GM12891 (cell line): ENCODE results near the gene TAF11L2. TPM values are rescaled to one million over a fixed set of nuclear protein-coding genes. Genes with fewer than 3 reads are reported as not detected.
A peak's percentile ranks its signal among the peaks of the same experiment; 100 is the strongest.
"Not testable (repeated sequence)": the region's sequence is repeated elsewhere in the genome, so short reads cannot be mapped to it uniquely, and the experiment has no call there.

Experiments
- DNase-seq: peaks from one replicate; pipeline ENCODE4 v3.0.0; 2011; ENCODE audit warnings: low spot score; ENCODE audit not compliant: insufficient read length
- FAIRE-seq: peaks from 2 replicates; lab custom pipeline; 2011; peaks lifted over from hg19 to GRCh38; lab: Jason Lieb, UNC
- PAX5 ChIP-seq: IDR thresholded peaks from 2 replicates; pipeline ENCODE4 v1.6.1; 2011; ENCODE audit warnings: low read length, moderate library complexity, mild to moderate bottlenecking; ENCODE audit not compliant: insufficient read depth, severe bottlenecking
- POLR2A ChIP-seq: IDR thresholded peaks from 2 replicates; pipeline ENCODE4 v1.6.1; 2011; ENCODE audit warnings: low read depth, low read length, control low read depth
- POLR2AphosphoS5 ChIP-seq: IDR thresholded peaks from 2 replicates; pipeline ENCODE4 v1.6.1; 2011; ENCODE audit warnings: low read depth, low read length, control low read depth
- POU2F2 ChIP-seq: IDR thresholded peaks from 2 replicates; pipeline ENCODE4 v1.6.1; 2011; ENCODE audit warnings: low read depth, mild to moderate bottlenecking, control low read depth, low read length, moderate library complexity
- SPI1 ChIP-seq: IDR thresholded peaks from 2 replicates; pipeline ENCODE4 v1.6.1; 2011; ENCODE audit warnings: low read depth, low read length, control low read depth
- TAF1 ChIP-seq: IDR thresholded peaks from 2 replicates; pipeline ENCODE4 v1.6.1; 2011; ENCODE audit warnings: low read depth, low read length, control low read depth
- polyA plus RNA-seq: library from polyadenylated mRNA; unstranded; fragments of >200 nt; gene quantifications from one replicate; pipeline ENCODE4 v1.2.1, GENCODE V29; 2012; ENCODE audit warnings: low read depth, missing spikeins, inconsistent platforms; ENCODE audit not compliant: missing spikeins

Gene TAF11L2
- not detected for polyA plus RNA-seq

DNA sequence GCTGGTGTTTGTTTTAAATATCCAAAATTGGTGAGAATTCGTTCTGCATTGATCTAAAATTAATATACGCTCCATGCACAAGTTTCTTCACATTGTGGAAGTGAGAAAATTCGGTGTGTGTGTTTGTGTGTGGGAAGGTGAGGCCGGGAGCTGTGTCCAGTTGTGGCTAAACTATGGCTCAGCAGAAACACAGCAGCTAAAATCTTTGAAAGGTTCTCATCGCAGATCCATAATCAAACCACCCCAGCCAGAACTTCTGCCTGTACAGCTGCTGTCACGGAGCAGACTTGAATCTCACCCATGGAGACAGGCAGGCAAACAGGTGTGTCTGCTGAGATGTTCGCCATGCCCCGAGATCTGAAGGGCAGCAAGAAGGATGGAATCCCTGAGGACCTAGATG lies at the start of gene TAF11L2:
TAF11L2 (plus strand) TSS at position 301 of the 400 bp plus-strand sequence.
- FAIRE-seq, DNase-seq: not testable (repeated sequence)

DNA sequence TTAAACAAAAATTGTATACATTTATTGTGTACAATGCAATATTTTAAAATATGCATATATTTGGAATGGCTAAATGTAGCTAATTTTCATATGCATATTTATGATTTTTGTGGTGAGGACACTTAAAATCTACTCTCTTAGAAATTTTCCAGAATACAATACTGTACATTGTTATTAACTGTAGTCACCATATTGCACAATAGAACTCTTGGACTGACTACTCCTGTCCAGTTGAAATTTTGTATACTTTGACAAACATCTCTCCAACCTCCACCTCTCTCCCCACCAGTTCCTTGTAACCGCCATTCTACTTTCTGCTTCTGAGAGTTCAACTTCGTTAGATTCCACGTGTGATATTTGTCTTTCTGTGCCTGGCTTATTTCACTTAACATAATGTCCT lies 49.2 kb upstream of the TAF11L2 start:
- TF ChIP-seq SPI1 (no peak), POLR2A (no peak), PAX5 (no peak), POU2F2 (no peak), TAF1 (no peak), POLR2AphosphoS5 (no peak)
- FAIRE-seq (no peak), DNase-seq (no peak)

DNA sequence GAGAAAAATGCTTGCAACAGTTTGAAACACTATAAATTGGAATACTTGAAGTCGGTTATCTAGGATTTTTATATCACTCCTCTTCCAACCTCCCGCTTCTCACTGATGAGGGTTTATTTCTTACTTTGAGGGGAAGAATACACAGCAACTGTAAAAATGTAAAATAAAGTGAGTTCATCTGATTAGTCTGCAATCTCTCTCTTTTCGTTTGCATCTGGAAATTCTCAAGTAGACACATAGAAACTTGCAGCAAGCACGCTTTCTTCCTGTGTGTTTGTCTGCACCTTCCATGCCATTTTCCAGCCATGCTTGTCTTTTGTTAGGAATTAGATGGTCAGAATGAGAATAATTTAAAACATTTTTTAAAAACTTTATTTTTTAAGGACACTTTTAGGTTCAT lies 45.1 kb upstream of the TAF11L2 start:
- FAIRE-seq, result no peak
- TF ChIP-seq TAF1, result no peak
- TF ChIP-seq POU2F2, result no peak
- no peak for TF ChIP-seq SPI1
- no peak for TF ChIP-seq POLR2AphosphoS5
- no peak for TF ChIP-seq PAX5
- TF ChIP-seq POLR2A, result no peak
- DNase-seq, result no peak

GRCh38 chr5:17455942-17456341 lies 42.1 kb upstream of the TAF11L2 start:
- TF ChIP-seq SPI1 (peak; percentile 89), PAX5 (no peak)
- DNase-seq, result no peak
- no peak for FAIRE-seq

DNA sequence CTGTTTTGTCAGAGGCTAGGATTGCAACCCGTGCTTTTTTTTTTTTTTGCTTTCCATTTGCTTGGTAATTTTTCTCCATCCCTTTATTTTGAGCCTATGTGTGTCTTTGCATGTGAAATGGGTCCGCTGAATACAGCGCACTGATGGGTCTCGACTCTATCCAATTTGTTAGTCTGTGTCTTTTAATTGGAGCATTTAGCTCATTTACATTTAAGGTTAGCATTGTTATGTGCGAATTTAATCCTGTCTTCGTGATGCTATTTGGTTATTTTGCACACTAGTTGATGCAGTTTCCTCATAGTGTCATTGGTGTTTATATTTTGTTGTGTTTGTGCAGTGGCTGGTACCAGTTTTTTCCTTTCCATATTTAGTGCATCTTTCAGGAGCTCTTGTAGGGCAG lies 36.2 kb upstream of the TAF11L2 start:
- DNase-seq (no peak), FAIRE-seq (no peak)
- no peak for TF ChIP-seq PAX5
- no peak for TF ChIP-seq POU2F2
- no peak for TF ChIP-seq TAF1
- TF ChIP-seq SPI1, result no peak
- no peak for TF ChIP-seq POLR2A
- TF ChIP-seq POLR2AphosphoS5, result no peak

DNA sequence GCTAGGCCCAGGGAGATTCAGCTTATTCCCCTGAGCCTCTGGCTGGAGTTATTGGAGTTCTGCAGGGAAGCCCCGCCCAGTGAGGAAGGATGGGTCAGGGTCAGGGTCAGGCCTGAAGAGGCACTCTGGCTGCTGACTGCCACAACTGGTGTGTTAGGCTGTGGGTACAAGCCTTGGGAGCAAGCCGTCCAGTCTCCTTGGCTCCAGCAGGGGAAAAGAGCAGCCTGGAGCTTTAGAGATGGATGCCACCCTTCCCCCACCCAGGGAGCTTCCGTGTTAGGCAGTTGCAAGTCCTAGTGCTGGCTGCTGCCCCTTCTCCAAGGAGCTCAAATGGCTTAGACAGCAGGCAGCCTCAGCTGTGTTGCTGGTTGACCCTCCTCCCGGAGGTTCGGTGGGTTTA lies 34.4 kb upstream of the TAF11L2 start:
- TF ChIP-seq SPI1, result no peak
- no peak for TF ChIP-seq POLR2A
- no peak for TF ChIP-seq POLR2AphosphoS5
- FAIRE-seq, result no peak
- no peak for DNase-seq

DNA sequence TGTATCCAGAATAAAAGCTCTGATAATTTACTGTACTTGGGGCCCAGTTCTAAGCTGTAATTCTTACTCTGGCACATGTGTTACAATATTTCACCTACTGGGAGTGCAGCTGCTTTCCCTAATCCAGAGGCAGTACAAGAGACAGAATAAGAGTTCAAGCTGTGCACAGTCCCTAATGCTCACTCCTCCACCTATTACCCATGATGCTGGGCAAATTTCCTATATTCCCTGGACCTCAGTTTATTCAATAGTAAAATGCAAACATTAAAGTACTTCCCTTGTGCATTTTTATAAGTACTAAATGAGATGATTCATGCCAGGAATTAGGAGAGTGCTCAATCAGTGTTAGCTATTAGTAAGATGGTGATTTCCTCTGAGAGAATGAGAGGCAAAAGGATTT lies 28.0 kb upstream of the TAF11L2 start:
- no peak for TF ChIP-seq PAX5
- no peak for TF ChIP-seq TAF1
- TF ChIP-seq SPI1, result no peak
- no peak for TF ChIP-seq POLR2A
- no peak for TF ChIP-seq POLR2AphosphoS5
- TF ChIP-seq POU2F2, result no peak
- FAIRE-seq (no peak), DNase-seq (no peak)

GRCh38 chr5:17475064-17475463 lies 23.0 kb upstream of the TAF11L2 start:
- not testable (repeated sequence) for FAIRE-seq

DNA sequence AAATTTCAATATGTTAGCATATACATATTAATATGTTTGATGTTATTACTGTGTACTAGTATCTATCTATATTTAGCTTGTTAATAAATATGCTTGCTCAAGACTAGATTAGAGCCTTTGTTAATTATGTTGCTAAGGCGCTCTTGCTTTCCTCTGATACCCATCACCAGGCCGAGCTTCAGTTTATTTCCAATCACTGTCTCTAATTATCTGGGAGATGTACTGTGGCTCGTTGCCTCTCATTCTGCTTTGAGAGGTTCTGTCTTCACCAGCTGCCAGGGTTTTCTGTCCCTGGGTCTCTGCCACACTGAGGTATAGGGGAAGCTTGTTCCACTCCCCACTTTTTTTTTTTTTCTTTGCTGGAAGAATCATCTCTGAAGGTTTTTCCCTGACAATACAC lies 21.0 kb upstream of the TAF11L2 start:
- FAIRE-seq (no peak), DNase-seq (no peak)
- TF ChIP-seq POLR2AphosphoS5, result no peak
- TF ChIP-seq POU2F2, result no peak
- no peak for TF ChIP-seq POLR2A
- TF ChIP-seq PAX5, result no peak
- TF ChIP-seq TAF1, result no peak
- TF ChIP-seq SPI1, result no peak

More at GRCh38 chr5:17475064-17475463, 23.0 kb upstream of the TAF11L2 start:
- not testable (repeated sequence) for DNase-seq

DNA sequence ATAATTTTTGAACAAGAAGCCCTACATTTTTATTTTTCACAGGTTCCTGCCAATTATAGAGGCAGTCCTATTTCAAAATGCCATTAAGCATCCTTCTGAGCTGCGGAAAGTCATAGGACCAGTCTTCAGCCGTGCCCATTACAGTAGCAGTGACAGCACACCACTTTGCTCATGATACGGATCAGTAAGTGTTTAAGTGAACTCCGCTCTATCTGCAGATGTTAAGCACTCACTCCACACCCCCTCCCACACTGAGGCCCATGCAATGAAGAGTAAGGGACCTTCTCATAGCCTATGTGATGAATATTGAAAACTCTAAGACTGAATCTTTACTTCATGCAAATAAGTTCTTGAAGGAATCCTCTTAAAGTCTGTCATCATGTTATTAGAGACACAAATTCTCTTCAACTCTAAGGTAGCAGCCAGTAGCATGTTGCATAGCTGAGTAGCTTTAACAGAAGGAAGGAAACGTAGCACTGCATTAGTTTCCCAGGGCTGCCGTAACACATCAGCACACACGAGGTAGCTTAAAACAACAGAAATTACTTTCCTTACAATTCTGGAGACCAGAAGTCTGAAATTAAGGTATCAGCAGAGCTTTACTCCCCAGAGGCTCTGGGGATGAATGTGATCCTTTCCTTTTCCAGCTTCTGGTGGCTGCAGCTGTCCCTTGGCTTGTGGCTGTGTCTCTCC lies 20.3 kb upstream of the TAF11L2 start:
- DNase-seq (no peak), FAIRE-seq (no peak)
- TF ChIP-seq SPI1 (no peak), POU2F2 (no peak), POLR2A (no peak), PAX5 (no peak), TAF1 (no peak), POLR2AphosphoS5 (no peak)

DNA sequence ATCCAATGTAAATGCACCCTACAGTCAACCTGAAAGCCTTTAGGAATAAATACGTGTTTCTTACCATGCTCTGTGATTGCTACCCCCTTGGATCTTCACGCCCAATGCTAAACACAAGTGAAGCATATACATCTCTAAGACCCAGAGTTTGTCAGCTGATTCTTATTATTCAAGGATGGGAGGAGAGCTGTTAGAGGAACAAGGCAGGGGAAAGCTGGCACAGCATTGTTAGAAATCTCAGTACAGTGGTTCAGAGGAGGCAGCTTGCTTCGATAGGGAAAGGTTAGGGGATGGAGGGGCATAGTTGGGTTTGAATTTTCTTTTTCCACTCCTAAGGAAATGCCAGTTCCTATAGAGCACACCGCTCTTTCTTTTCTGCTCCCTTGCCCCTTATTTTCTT lies 16.7 kb upstream of the TAF11L2 start:
- FAIRE-seq (no peak), DNase-seq (no peak)
- TF ChIP-seq PAX5, result no peak
- TF ChIP-seq POLR2AphosphoS5, result no peak
- TF ChIP-seq POU2F2, result no peak
- TF ChIP-seq SPI1, result no peak
- TF ChIP-seq POLR2A, result no peak
- no peak for TF ChIP-seq TAF1
